C4-2B (cell line): ENCODE results near the gene HBP1.
"Not testable (repeated sequence)": the region's sequence is repeated elsewhere in the genome, so short reads cannot be mapped to it uniquely, and the experiment has no call there.

Source experiments
- H3K27ac ChIP-seq: fragments of 450-650 bp; 2 replicates; pipeline ENCODE4 v1.5.1; 2017
- ZFX ChIP-seq: fragments of 450-650 bp; IDR thresholded peaks from 2 replicates; pipeline ENCODE4 v1.6.1; 2017
- TF ChIP-seq, protein P1 (sequence below): fragments of 450-650 bp; conservative IDR thresholded peaks from 2 replicates; pipeline ENCODE4 v1.5.1; 2017; ENCODE audit warnings: mild to moderate bottlenecking

HBP1 gene

DNA sequence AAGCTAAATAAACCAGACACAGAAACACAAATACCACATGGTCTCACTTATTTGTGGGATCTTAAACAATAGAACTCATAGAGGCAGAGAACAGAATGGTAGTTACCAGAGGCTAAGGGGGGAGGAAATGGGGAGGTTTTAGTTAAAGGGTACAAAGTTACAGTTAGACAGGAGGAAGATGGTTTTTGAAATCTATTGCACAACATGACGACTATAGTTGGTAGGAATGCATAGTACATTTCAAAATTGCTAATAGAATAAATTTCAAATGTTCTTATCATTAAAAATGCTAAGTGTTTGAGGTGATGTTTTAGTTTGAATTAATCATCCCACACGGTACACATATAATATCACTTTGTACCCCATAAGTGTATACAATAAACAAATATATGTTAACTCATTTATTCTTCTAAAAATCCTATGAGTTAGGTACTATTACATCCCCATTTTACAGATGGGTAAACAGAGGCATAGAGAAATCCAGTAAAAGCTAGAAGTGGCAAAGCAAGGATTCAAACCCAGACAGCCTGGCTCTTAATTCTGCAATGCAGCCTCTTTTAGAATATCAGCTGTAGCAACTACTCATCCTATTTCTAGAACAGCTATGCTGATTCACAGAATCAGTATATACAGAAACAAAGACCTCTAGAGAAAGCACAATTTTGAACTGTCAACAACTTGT, 50.9 kb downstream of the HBP1 start:
- TF ChIP-seq ZFX = no peak
- TF ChIP-seq, protein P1, sequence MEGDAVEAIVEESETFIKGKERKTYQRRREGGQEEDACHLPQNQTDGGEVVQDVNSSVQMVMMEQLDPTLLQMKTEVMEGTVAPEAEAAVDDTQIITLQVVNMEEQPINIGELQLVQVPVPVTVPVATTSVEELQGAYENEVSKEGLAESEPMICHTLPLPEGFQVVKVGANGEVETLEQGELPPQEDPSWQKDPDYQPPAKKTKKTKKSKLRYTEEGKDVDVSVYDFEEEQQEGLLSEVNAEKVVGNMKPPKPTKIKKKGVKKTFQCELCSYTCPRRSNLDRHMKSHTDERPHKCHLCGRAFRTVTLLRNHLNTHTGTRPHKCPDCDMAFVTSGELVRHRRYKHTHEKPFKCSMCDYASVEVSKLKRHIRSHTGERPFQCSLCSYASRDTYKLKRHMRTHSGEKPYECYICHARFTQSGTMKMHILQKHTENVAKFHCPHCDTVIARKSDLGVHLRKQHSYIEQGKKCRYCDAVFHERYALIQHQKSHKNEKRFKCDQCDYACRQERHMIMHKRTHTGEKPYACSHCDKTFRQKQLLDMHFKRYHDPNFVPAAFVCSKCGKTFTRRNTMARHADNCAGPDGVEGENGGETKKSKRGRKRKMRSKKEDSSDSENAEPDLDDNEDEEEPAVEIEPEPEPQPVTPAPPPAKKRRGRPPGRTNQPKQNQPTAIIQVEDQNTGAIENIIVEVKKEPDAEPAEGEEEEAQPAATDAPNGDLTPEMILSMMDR = no peak
- no peak overlapping the region for H3K27ac ChIP-seq

DNA sequence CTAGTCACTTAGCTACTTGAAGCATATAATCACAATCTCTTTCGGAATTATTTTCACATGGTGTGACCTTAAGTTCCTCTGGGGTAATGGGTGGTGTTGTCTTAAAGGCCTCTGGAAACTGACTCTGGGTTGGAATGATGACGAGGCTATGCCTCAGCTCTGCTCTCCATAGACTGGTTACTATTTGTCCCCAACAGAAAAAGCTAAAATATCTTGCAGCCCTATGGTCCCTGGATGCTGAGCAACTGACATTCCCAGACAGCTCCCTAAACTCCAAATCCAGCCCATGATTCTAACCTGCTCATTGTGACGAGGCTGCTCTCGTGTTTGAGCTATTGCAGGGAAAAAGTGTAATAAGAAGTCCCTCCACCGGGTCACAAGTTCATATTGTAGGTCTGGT, 51.6 kb downstream of the HBP1 start:
- no peak overlapping the region for H3K27ac ChIP-seq
- TF ChIP-seq, protein P1 = no peak
- TF ChIP-seq ZFX = no peak

DNA sequence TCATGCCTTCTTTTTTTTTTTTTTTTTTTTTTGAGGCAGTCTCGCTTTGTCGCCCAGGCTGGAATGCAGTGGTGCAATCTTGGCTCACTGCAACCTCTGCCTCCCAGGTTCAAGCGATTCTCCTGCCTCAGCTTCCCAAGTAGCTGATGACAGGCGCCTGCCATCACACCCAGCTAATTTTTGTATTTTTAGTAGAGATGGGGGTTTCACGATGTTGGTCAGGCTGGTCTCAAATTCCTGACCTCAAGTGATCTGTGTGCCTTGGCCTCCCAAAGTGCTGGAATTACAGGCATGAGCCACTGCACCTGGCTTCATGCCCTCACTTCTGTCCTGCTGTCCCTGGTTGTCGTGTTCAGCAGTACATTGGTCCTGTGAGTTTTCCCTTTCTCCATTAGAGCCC, 52.0 kb downstream of the HBP1 start:
- not testable (repeated sequence) for H3K27ac ChIP-seq

DNA sequence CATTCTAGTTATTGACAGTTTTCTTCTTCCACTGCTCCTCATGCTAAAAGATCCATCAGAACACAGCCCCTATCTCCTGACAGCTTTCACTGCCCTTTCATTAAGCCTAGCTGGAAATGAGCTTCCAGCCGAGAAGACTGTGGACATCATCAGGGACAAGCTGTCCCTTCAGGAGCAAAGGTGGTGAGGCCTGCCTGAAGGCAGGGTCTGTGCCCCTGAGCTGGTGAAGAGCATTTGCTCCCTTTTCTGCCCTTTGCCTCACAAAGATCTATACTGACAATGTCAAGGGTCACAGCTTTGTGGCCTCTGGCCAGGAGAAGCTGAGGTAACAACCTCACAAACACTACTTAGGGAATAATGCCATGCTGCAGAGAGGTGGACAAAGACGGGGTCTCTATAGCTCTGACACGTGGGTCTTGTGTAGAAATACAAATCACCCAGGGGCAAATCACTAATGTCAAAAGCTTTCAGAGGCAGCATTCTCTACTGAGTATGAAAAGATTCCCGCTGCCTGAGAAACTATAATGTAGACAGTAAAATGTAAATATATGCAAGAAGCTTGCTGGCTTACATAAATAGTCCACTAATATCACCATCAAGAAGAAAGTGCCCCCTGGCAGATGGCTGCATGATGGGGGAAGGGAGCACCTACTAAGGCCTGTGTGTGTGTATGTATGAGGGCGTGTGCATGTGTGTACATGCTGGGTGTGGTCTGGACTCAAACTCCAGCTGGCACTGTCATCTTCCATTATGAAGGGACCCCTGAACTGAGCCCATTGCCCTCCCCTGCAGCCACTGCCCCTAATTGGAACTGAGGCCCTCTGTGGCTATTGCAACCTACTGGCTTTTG, 55.8 kb downstream of the HBP1 start:
- TF ChIP-seq, protein P1 = no peak
- no peak for TF ChIP-seq ZFX
- no peak overlapping the region for H3K27ac ChIP-seq

DNA sequence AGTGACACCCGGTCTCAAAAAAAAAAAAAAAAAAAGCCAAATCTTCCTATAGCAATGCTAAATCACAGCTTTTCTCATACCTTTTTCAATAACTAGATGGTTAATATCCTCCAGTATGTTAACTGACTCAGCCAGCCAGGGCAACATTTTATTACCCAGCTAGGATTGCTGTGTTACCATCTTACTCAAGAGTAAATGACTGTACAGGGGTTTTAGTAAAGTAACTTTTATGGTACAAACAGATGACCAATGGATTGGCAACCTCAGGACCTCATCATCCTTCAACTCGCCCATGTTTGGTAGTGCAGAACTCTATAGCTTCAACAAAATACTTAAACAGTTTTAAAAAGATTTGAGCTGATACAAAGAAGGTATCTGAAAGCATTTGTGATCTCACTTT, 59.5 kb downstream of the HBP1 start:
- no peak overlapping the region for H3K27ac ChIP-seq
- TF ChIP-seq, protein P1 = no peak
- no peak for TF ChIP-seq ZFX

DNA sequence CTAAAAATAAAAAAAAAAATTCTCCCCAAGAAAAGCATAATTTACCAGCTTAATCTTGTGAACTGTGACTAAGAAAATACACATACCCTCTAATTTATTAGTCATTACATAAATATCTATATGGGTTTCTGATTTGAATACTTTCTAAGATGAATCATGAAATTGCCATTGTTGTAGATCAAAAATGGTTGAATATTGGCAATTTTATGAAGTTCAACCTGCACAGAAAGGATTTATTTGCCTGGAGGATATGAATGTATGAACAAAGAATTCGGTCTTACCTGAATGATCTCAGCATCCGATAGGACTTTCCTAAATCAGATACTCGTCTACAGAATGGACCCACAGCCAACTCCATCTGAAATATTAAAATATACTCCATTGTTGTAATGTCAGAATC, 61.5 kb downstream of the HBP1 start:
- H3K27ac ChIP-seq = no peak overlapping the region
- TF ChIP-seq, protein P1 = no peak
- no peak for TF ChIP-seq ZFX

- TF ChIP-seq, protein P1 = no peak
- no peak for TF ChIP-seq ZFX
- H3K27ac ChIP-seq = peak overlapping the region; percentile 64; the same call in 1 of the 2 replicates
These were observed 63.8 kb downstream of the HBP1 start for GRCh38 chr7:107232568-107233090.
